Activated T-cell treated with anti-CD3 and anti-CD28 coated beads, Interleukin-2, amount 50 U/mL, for 48 hours (primary cell): ENCODE results near the gene SEC63.
"Not testable (repeated sequence)": the region's sequence is repeated elsewhere in the genome, so short reads cannot be mapped to it uniquely, and the experiment has no call there.

Source experiments
- DNase-seq, 2 experiments: peaks; one replicate each; pipeline ENCODE4 v3.0.0-alpha.2; 2020

SEC63 gene

GRCh38 chr6:107926697-107927544, 31.1 kb downstream of the SEC63 start:
- not testable (repeated sequence) for DNase-seq

GRCh38 chr6:107917451-107918375, 40.3 kb downstream of the SEC63 start:
- DNase-seq = peak in 1 of 2 experiments; percentile 22

DNA sequence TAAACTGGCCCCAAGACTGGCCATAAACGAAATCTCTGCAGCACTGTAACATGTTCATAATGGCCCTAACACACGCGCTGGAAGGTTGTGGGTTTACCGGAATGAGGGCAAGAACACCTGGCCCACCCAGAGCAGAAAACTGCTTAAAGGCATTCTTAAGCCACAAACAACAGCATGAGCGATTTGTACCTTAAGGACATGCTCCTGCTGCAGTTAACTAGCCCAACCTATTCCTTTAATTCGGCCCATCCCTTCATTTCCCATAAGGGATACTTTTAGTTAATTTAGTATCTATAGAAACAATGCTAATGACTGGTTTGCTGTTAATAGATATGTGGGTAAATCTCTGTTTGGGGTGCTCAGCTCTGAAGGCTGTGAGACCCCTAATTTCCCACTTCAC, 41.0 kb downstream of the SEC63 start:
- not testable (repeated sequence) for DNase-seq

- DNase-seq = no peak
These were observed 46.3 kb downstream of the SEC63 start for GRCh38 chr6:107911692-107912091.

DNA sequence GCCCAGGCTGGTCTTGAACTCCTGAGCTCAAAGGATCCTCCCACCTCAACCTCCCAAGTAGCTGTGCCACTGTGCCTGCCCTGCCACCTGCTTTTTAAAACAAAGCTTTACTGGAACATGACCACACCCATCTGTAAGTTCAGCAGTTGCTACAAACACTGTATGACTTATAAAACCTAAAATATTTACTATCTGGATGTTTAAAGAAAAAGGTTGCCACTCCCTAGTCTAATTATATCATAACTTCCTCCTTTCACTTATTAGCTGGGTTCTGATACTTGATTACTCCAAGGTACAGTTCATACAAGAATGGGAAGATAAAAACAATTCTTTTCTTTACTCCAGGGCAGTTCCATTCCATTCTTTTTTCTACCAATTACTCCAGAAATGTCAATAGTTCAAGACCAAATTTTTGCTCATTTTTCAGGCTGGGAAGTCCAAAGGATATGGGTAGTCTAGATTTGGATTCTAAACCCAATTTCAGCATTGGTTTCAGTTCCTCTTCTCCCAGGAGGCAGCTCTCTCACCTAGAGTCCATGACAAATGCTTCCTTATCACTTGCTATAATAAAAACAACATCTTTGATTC, 63.1 kb downstream of the SEC63 start:
- no peak for DNase-seq

- not testable (repeated sequence) for DNase-seq
These were observed 67.6 kb downstream of the SEC63 start for GRCh38 chr6:107890431-107890830.

DNA sequence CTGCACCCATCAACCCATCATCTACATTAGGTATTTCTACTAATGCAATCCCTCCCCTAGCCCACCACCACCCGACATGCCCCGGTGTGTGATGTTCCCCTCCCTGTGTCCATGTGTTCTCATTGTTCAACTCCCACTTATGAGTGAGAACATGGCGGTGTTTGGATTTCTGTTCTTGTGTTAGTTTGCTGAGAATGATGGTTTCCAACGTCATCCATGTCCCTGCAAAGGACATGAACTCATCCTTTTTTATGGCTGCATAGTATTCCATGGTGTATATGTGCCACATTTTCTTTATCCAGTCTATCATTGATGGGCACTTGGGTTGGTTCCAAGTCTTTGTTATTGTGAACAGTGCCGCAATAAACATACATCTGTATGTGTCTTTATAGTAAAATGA, 72.1 kb downstream of the SEC63 start:
- not testable (repeated sequence) for DNase-seq

DNA sequence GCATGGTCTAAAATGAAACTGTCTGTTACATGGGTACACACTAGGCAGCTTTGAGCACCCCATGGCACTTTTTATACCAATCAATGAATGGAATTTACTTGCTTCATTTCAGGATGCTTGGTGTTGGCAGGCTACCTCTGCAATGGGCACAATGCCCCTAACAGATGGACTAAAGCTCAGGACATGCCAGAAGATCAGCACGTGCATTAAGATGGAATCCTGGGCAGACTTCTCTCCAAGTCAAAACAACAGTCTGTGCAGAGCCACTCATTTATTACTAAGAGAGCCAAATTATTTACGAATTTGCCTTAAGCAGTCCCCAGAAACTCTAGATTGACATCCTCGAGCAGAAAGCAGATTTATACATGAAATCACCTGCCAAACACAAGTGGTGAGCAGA, 78.1 kb downstream of the SEC63 start:
- DNase-seq = no peak

DNA sequence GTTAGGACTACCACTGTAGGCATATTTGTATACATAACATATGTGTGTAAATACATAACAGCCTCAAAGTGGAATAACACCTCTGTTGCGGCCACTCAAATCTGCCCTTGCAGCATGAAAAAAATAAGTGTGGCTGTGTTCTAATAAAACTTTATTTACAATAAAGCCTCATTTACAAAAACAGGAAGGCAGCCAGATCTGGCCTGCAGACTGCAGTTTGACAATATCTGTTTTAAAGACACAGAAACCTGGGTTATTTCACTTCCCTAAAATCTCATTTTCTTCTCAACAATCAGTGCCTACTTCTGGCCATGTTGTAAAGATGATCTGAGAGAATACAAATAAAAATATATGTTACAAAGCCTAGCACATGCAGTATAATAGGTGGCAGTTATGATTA, 80.0 kb downstream of the SEC63 start:
- DNase-seq = no peak

DNA sequence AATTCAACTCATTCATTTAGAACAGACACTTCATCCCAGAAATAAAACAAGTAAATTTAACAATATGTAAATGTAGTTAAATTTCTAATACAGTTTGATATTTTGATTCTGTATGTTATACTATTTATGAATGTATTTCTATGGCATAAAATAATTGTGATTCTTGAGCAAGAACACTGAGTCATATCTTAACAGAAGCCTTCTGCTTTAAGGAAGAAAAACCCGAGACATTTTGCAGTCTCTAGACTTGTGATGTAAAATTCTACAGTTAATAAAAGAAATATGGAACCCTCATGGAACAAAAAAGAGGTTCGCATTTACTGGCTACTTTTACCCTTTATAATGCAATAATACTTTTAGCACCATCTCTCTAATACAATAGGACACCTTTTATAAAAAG, 86.0 kb downstream of the SEC63 start:
- DNase-seq = no peak

DNA sequence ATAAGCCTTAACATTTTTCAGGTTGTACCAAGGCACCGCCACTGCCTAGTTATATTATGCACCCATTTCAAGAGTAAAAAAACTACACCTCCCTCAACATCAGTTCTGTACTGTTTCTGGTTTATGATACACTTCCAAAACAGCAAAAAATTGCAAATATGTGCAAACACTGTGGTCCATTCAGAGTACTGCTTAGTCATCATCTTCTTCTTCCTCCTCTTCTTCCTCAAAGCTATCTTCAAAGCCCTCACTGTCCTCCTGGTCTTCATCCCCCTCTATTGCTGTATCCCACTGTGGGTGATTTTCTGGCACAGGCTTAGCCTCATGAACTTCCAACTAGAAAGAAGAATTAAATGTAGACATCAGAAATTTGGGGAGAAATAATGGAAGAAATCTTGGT, 86.5 kb downstream of the SEC63 start:
- DNase-seq = not testable (repeated sequence)

DNA sequence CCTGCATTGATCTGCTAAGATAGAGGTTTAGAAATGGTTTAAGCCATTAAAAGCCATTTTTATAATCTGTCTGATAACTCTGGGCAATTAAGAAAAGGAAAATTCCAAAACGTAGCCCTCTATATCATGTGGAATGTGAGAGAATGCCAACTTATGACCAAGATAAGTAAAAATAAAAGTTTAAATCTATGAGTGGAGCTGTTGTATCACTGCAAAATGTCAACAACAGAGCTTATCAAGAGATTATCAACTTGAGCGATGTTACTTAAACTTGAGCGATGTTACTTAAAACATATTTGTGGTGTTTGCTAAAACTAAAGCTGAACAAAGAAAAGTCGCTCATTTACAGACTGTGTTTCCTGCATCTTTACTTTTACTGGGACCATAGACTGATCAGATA, 87.0 kb downstream of the SEC63 start:
- no peak for DNase-seq

- DNase-seq = no peak
These were observed 87.6 kb downstream of the SEC63 start for GRCh38 chr6:107870381-107870780.

DNA sequence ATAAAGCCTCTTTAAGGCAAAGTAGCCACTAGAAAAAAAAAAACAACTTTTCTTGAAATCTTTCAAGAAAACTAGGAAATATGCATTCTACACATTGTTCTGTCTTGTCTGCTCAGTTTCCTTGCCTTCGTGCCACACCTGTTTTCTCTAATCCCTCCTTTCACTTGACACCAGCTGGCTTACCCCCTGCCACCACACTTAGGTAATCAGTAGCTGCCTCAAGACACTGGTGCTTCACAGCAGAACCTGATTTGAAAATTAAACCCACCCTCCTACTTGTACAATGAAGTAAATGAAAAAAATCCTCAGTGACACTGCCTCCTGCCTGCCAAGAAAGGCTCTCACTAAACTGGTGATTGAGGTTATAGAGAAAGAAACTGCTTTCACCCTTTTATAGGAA, 88.1 kb downstream of the SEC63 start:
- no peak for DNase-seq

DNA sequence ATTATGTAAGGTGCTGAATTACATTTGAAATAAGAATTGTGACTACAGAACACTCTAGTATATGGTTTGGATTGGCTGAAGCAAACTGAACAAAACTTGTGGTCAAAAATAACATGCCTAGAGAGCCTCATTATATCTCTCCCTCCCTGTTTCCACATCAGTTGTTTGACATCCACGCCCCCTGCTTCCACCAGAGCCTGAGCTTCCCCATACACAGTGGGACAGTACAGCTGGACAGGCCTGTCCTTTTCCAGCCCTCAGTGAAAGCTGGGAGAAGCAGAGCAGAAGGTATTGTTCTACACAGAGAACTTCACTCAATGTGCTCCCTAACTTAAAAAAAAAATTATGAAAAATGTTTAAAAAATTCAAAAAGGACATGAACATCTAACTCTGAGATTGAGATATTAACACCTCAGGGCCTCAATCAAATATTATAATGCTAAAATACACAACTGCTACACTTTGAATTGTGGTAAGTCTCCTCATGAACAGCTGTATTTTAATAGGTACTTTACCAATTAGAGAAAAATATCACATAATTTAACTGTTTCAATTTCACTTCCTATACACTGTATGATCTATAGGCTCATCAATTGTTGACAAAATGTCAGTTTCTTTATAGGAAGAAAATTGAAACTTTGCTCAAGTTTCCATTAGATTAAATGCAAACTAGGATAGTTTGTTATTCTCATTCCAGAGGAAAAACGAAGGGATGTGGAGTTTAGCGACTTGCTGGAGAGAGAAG, 89.0 kb downstream of the SEC63 start:
- DNase-seq = no peak

GRCh38 chr6:107867302-107867615, 90.7 kb downstream of the SEC63 start:
- no peak for DNase-seq

GRCh38 chr6:107866606-107867301, 91.3 kb downstream of the SEC63 start:
- DNase-seq = no peak

DNA sequence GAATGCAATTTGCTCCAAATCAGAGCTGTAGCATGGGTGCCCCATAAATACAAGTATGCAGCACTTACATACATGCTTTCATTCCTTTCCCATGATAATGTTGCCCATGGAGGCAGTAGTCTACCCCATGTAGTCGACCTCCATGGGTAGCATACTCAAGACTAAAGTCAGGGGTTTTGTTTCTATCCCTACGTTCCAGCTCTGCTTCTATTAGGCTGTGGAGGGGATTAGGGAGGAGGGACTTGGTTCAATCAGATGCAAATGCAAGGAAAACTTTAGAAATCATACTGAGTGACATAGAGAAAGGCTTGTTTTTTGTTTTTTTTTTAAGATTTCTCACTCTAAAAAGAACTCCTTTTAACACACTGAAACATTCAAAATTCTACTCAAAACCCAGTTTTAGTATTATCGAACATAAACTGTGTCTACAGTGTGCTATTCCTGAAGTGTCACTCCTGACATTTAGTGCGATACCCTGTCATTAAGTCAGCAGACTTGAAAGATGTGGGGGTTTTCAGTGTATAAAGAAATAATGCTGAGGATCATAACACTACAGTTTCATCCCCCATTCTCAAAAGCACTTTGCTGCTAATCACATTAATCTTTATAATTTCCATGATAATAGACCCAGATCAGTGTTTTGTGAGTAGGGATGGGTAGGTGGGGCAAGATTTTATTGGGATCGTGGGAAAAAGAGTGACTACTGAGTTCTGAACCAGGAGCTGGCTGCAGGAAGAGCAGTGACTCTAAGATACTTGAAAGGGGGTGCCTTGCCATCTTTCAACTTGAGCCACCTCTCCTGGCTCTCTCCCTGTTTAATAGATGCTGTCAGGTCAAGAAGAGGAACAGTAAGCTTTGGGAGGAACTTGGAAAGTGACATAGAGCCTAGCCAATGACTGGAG, 93.5 kb downstream of the SEC63 start:
- DNase-seq = no peak

DNA sequence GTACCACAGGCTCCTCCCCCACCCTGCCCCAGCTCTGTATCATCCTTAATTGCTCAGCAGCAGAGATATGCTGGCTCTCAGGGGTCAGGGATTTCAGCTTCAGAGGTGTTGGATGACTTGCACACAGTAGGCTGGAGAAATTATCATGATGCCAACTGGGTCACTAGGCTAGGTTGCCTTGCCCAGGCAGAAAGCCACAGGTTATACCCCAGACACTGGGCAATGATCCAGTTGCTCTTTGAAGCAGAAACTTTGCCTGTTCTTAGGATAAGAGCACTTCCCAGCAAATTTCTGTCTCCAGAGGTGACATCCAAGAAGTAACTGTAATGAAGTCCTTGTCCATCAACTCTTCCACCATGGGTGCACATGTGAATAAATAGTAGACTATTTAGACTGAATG, 95.6 kb downstream of the SEC63 start:
- no peak for DNase-seq

DNA sequence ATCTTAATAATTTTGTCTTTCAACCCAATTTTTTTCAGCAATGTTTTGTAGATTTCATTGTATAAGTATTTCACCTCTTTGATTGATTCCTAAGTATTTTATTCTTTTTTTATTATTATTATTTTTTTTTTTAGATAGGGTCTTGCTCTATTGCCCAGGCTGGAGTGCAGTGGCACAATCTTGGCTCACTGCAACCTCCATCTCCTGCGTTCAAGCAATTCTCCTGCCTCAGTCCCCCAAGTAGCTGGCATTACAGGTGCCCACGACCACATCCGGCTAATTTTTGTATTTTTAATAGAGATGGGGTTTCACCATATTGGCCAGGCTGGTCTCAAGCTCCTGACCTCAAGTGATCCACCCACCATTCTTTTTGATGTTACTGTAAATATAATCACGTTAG, 97.0 kb downstream of the SEC63 start:
- DNase-seq = not testable (repeated sequence)

DNA sequence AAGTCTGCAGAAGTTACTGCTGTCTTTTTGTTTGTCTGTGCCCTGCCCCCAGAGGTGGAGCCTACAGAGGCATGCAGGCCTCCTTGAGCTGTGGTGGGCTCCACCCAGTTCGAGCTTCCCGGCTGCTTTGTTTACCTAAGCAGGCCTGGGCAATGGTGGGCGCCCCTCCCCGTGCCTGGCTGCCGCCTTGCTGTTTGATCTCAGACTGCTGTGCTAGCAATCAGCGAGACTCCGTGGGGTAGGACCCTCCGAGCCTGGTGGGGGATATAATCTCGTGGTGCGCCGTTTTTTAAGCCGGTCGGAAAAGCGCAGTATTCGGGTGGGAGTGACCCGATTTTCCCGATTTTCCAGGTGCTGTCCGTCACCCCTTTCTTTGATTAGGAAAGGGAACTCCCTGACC, 97.9 kb downstream of the SEC63 start:
- not testable (repeated sequence) for DNase-seq
